Measurements from ENCODE around the gene TLR6. TPM values are rescaled to one million over a fixed set of nuclear protein-coding genes. Genes with fewer than 3 reads are reported as not detected.

The TLR6 gene
- total RNA-seq, 1 experiment from 2014 or later = 0.11 TPM

DNA sequence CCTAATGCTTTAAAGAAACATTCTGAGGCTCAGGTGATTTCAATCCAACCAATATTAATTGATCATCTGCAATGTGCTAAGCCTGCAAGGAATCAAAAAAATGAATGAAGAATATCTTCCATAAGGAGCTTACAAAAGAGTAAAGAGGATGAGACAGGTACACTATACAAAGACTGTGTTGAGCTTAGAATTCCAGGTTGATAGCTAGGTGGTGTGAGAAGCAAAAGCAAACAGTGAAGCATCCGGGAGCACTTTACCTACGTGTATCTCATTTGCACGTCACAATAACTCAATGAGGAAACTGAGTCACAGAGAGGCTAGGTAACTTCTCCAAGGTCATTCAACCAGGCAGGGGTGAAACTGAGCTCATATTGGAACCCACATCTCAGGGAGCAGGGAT, 48.1 kb upstream of the TLR6 start:
- DNase-seq (ENCODE audit: low spot score) (no peak), ATAC-seq (no peak)
- no peaks in the 10 kb centered on the region for H3K27me3 Mint-ChIP-seq (ENCODE audit: low read depth)
- H3K9me3 Mint-ChIP-seq = no peaks in the 10 kb centered on the region
- POLR2A ChIA-PET = no interaction called here
- H3K36me3 Mint-ChIP-seq = peaks cover 6% of the 10 kb centered on the region; the same call in 1 of the 2 replicates
- peaks cover 6% of the 10 kb centered on the region for H3K4me1 Mint-ChIP-seq
- H3K27ac Mint-ChIP-seq = no peak overlapping the region
- CTCF ChIA-PET = interaction anchor here (1.4 kb wide), 1 partner anchor 230 kb away, joined by 4 read pairs; no protein-coding TSS in a partner anchor
- no peak overlapping the region for H3K4me3 Mint-ChIP-seq
- TF ChIP-seq ZNF138 (CRISPR knock-in tag; conservative IDR thresholded peaks at IDR 0.05) (no peak), ATF1 (CRISPR knock-in tag; IDR thresholded peaks at IDR 0.05) (no peak)

GRCh38 chr4:38904090-38904666, 47.6 kb upstream of the TLR6 start:
- Mint-ChIP-seq H3K36me3 (peaks cover 2% of the 10 kb centered on the region; the same call in 1 of the 2 replicates), H3K27ac (no peak overlapping the region), H3K4me1 (peaks cover 6% of the 10 kb centered on the region), H3K27me3 (ENCODE audit: low read depth) (no peaks in the 10 kb centered on the region), H3K4me3 (no peak overlapping the region), H3K9me3 (no peaks in the 10 kb centered on the region)
- POLR2A ChIA-PET = interaction anchor here (0.5 kb wide), 1 partner anchor 293 kb away, joined by 4 read pairs; no protein-coding TSS in a partner anchor
- DNase-seq (ENCODE audit: low spot score) (no peak), ATAC-seq (no peak)
- TF ChIP-seq ZBTB43 (CRISPR knock-in tag; IDR thresholded peaks at IDR 0.05) = no peak
- TF ChIP-seq FOXP1 (CRISPR knock-in tag; IDR thresholded peaks at IDR 0.05; ENCODE audit: borderline replicate concordance) = no peak
- TF ChIP-seq, protein P1, sequence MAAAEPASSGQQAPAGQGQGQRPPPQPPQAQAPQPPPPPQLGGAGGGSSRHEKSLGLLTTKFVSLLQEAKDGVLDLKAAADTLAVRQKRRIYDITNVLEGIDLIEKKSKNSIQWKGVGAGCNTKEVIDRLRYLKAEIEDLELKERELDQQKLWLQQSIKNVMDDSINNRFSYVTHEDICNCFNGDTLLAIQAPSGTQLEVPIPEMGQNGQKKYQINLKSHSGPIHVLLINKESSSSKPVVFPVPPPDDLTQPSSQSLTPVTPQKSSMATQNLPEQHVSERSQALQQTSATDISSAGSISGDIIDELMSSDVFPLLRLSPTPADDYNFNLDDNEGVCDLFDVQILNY (CRISPR knock-in tag; IDR thresholded peaks at IDR 0.05) = no peak
- TF ChIP-seq, protein P2, sequence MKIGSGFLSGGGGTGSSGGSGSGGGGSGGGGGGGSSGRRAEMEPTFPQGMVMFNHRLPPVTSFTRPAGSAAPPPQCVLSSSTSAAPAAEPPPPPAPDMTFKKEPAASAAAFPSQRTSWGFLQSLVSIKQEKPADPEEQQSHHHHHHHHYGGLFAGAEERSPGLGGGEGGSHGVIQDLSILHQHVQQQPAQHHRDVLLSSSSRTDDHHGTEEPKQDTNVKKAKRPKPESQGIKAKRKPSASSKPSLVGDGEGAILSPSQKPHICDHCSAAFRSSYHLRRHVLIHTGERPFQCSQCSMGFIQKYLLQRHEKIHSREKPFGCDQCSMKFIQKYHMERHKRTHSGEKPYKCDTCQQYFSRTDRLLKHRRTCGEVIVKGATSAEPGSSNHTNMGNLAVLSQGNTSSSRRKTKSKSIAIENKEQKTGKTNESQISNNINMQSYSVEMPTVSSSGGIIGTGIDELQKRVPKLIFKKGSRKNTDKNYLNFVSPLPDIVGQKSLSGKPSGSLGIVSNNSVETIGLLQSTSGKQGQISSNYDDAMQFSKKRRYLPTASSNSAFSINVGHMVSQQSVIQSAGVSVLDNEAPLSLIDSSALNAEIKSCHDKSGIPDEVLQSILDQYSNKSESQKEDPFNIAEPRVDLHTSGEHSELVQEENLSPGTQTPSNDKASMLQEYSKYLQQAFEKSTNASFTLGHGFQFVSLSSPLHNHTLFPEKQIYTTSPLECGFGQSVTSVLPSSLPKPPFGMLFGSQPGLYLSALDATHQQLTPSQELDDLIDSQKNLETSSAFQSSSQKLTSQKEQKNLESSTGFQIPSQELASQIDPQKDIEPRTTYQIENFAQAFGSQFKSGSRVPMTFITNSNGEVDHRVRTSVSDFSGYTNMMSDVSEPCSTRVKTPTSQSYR (CRISPR knock-in tag; IDR thresholded peaks at IDR 0.05) = no peak
- TF ChIP-seq ELF4 (CRISPR knock-in tag; IDR thresholded peaks at IDR 0.05; ENCODE audit: low read depth) = no peak
- TF ChIP-seq JAZF1 (CRISPR knock-in tag; IDR thresholded peaks at IDR 0.05) = no peak
- TF ChIP-seq ZNF219 (CRISPR knock-in tag; IDR thresholded peaks at IDR 0.05; ENCODE audit: borderline replicate concordance) = no peak
- no peak for TF ChIP-seq NR1H2 (CRISPR knock-in tag; IDR thresholded peaks at IDR 0.05)
- TF ChIP-seq ZSCAN18 (CRISPR knock-in tag; IDR thresholded peaks at IDR 0.05) = no peak
- TF ChIP-seq ZNF512 (CRISPR knock-in tag; IDR thresholded peaks at IDR 0.05; ENCODE audit: borderline replicate concordance) = no peak
- no peak for TF ChIP-seq TEAD1 (CRISPR knock-in tag; IDR thresholded peaks at IDR 0.05)
- TF ChIP-seq SMAD4 (CRISPR knock-in tag; IDR thresholded peaks at IDR 0.05) = no peak
- CTCF ChIA-PET = interaction anchor here (1.4 kb wide), 1 partner anchor 231 kb away, joined by 4 read pairs; no protein-coding TSS in a partner anchor
